Activated naive CD4-positive, alpha-beta T cell treated with anti-CD3 and anti-CD28 coated beads, Interleukin-2, amount 10 ng/mL, durations not matched to agents 7 days and 5 days (primary cell): ENCODE results near the gene ZNF497.

Experiments used
- CTCF ChIA-PET: fragments of 350-600 bp; sonication (Branson Sonifier 250); formaldehyde crosslinking; loops from one replicate; lab custom pipeline; 2021; ENCODE audit warnings: antibody characterized with exemption; lab: Charles Lee
- DNase-seq: peaks from one replicate; pipeline ENCODE4 v3.0.0-alpha.2; 2020
- H3K27ac Mint-ChIP-seq: one replicate; pipeline ENCODE4 v1.8.0; 2021; ENCODE audit warnings: mild to moderate bottlenecking, moderate library complexity, mixed read lengths
- H3K27me3 Mint-ChIP-seq: one replicate; pipeline ENCODE4 v1.8.0; 2021; ENCODE audit warnings: mild to moderate bottlenecking, mixed read lengths
- H3K36me3 Mint-ChIP-seq: one replicate; pipeline ENCODE4 v1.8.0; 2021; ENCODE audit warnings: mixed read lengths
- H3K4me1 Mint-ChIP-seq: one replicate; pipeline ENCODE4 v1.8.0; 2021; ENCODE audit warnings: mixed read lengths
- H3K4me3 Mint-ChIP-seq: one replicate; pipeline ENCODE4 v1.8.0; 2021; ENCODE audit warnings: mild to moderate bottlenecking, moderate library complexity, mixed read lengths
- H3K9me3 Mint-ChIP-seq: one replicate; pipeline ENCODE4 v1.8.0; 2021; ENCODE audit warnings: mixed read lengths

ZNF497 gene

DNA sequence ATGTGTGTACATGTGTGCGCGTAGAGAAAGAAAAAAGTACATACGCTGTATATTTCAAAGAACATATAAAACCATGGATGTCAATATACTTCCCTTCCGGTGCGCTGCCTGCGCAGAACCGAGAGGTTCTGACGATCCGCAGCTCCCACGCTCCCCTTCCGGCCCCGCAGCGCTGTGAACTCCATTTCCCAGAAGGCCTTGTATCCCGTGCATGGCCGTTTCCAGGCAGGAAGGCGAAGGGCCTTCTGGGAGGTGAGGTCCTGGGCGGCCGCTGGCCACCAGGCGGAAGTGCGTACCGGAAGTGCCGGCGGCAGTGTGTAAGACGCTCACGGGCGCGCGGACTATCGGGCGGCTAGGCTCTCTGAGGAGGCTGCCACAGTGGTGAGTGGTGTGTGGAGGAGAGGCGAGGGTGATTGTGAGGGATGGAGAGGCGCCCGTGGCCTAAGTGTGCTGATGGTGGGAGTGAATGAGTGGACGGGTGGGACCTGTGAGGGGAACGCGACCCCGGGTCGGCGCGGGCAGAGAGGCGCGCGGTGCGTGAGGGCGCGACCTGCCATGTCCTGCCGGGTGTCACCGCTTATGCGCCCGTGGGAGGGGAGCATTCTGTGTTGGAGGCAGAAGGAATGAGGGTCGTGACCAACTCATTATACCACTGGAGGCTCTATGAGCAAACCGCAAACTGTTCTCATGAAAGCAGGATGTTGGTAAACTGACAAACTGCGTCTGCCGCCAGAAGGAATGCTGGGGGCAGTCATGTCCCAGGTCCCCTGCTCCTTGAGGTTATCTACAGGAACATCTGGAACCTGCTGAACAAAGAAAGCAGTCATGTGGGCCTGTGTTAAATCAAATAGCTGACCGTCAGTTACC is 57.3 kb downstream of the ZNF497 start, which contains the start of gene ERVK3-1:
Gene ERVK3-1 (plus strand): TSS at position 313 of the 867 bp plus-strand sequence. CDS start 6,792 bp downstream, outside the sequence.
- Mint-ChIP-seq H3K27me3 (no peaks in the 10 kb centered on the region), H3K27ac (peak within 1 kb of the TSS; percentile 98), H3K4me3 (peak within 1 kb of the TSS; percentile 93), H3K36me3 (peaks cover 76% of the 10 kb centered on the region), H3K9me3 (peaks cover 21% of the 10 kb centered on the region), H3K4me1 (peaks cover 44% of the 10 kb centered on the region)
- DNase-seq = peak; percentile 97
- CTCF ChIA-PET = interaction anchor here (0.8 kb wide), 1 partner anchor 9 kb away, joined by 3 read pairs; no protein-coding TSS in a partner anchor

DNA sequence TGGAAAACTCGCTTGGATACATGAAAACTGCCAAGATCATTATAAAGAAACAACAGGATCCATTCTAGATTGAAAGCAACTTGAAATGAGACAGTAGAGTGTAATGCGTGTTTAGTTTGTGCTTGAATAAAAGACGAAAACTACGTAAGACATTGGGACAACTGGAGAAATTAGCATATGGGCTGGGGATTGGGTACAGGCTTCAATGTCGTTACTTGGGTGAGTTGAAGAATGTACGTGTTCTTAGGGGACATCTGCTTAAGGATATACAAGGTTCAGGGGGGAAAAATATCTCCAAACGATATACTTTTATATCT is 57.8 kb downstream of the ZNF497 start:
- CTCF ChIA-PET = no interaction called here
- peaks cover 23% of the 10 kb centered on the region for H3K9me3 Mint-ChIP-seq
- H3K36me3 Mint-ChIP-seq = peaks cover 76% of the 10 kb centered on the region
- peak overlapping the region; percentile 93 for H3K4me3 Mint-ChIP-seq
- H3K27ac Mint-ChIP-seq = peak overlapping the region; percentile 98
- no peak for DNase-seq
- H3K4me1 Mint-ChIP-seq = peaks cover 44% of the 10 kb centered on the region
- no peaks in the 10 kb centered on the region for H3K27me3 Mint-ChIP-seq
